WTC11 (cell line): Measurements from ENCODE around the gene ECT2. TPM values are rescaled to one million over a fixed set of nuclear protein-coding genes. Genes with fewer than 3 reads are reported as not detected.

Experiments used
- ARID4B ChIP-seq: sonication (generic); formaldehyde crosslinking; IDR thresholded peaks from 2 replicates; pipeline ENCODE4 v1.8.0; 2023; ENCODE audit warnings: missing genetic modification reagents, mild to moderate bottlenecking, borderline replicate concordance
- ATF1 ChIP-seq: sonication (generic); formaldehyde crosslinking; IDR thresholded peaks from 2 replicates; pipeline ENCODE4 v1.8.1; 2023; ENCODE audit warnings: mild to moderate bottlenecking, moderate library complexity, missing genetic modification reagents
- ATF6 ChIP-seq: sonication (generic); formaldehyde crosslinking; IDR thresholded peaks from 2 replicates; pipeline ENCODE4 v1.8.1; 2023; ENCODE audit warnings: mild to moderate bottlenecking, missing genetic modification reagents
- E2F4 ChIP-seq: sonication (generic); formaldehyde crosslinking; IDR thresholded peaks from 2 replicates; pipeline ENCODE4 v1.8.1; 2022; ENCODE audit warnings: low read depth, mild to moderate bottlenecking, moderate library complexity, missing genetic modification reagents, borderline replicate concordance
- ERG ChIP-seq: fragments of 250-450 bp; sonication (Bioruptor Pico); IDR thresholded peaks from 2 replicates; pipeline ENCODE4 v1.8.0; 2021; ENCODE audit warnings: mild to moderate bottlenecking
- ETV6 ChIP-seq: sonication (generic); formaldehyde crosslinking; IDR thresholded peaks from 2 replicates; pipeline ENCODE4 v1.8.1; 2022; ENCODE audit warnings: mild to moderate bottlenecking, missing genetic modification reagents
- FOXP4 ChIP-seq: sonication (generic); formaldehyde crosslinking; IDR thresholded peaks from 2 replicates; pipeline ENCODE4 v1.8.0; 2022; ENCODE audit warnings: mild to moderate bottlenecking, missing genetic modification reagents
- GRHL2 ChIP-seq: fragments of 250-450 bp; sonication (Bioruptor Pico); IDR thresholded peaks from 2 replicates; pipeline ENCODE4 v1.8.0; 2022; ENCODE audit warnings: mild to moderate bottlenecking, moderate library complexity; ENCODE audit not compliant: insufficient replicate concordance, severe bottlenecking
- IRF1 ChIP-seq: sonication (generic); formaldehyde crosslinking; IDR thresholded peaks from 2 replicates; pipeline ENCODE4 v1.8.0; 2023; ENCODE audit warnings: missing genetic modification reagents
- NFYB ChIP-seq: sonication (generic); formaldehyde crosslinking; conservative IDR thresholded peaks from 2 replicates; pipeline ENCODE4 v1.8.0; 2022; ENCODE audit warnings: low read depth, missing genetic modification reagents
- PREB ChIP-seq: sonication (generic); formaldehyde crosslinking; IDR thresholded peaks from 2 replicates; pipeline ENCODE4 v1.8.1; 2022; ENCODE audit warnings: mild to moderate bottlenecking, missing genetic modification reagents, moderate library complexity, borderline replicate concordance
- RELA ChIP-seq: sonication (generic); formaldehyde crosslinking; IDR thresholded peaks from 2 replicates; pipeline ENCODE4 v1.8.1; 2022; ENCODE audit warnings: missing genetic modification reagents, mild to moderate bottlenecking, borderline replicate concordance
- SMAD4 ChIP-seq: sonication (generic); formaldehyde crosslinking; IDR thresholded peaks from 2 replicates; pipeline ENCODE4 v1.8.0; 2022; ENCODE audit warnings: mild to moderate bottlenecking, missing genetic modification reagents
- SOX15 ChIP-seq: fragments of 250-450 bp; sonication (Bioruptor Pico); IDR thresholded peaks from 2 replicates; pipeline ENCODE4 v1.9.0; 2021; ENCODE audit warnings: mild to moderate bottlenecking
- TCF7 ChIP-seq: sonication (generic); formaldehyde crosslinking; IDR thresholded peaks from 2 replicates; pipeline ENCODE4 v1.8.0; 2022; ENCODE audit warnings: mild to moderate bottlenecking, low read depth, missing genetic modification reagents, moderate library complexity
- TP53 ChIP-seq: sonication (generic); formaldehyde crosslinking; IDR thresholded peaks from 2 replicates; pipeline ENCODE4 v1.8.1; 2023; ENCODE audit warnings: mild to moderate bottlenecking, missing genetic modification reagents
- ZNF423 ChIP-seq: fragments of 250-450 bp; sonication (Bioruptor Pico); IDR thresholded peaks from 2 replicates; pipeline ENCODE4 v2.1.2; 2022; ENCODE audit warnings: mild to moderate bottlenecking, moderate library complexity
- total RNA-seq: library from RNA; stranded (reverse); gene quantifications from 3 replicates; pipeline ENCODE4 v1.2.3, GENCODE V29; 2021

The ECT2 gene
- total RNA-seq, 1 experiment from 2014 or later = 97.7 TPM

- TF ChIP-seq IRF1 (no peak), E2F4 (CRISPR knock-in tag) (no peak), PREB (CRISPR knock-in tag) (no peak), SOX15 (CRISPR knock-in tag) (no peak), TP53 (CRISPR knock-in tag) (no peak), TCF7 (CRISPR knock-in tag) (no peak), NFYB (CRISPR knock-in tag) (no peak), ARID4B (CRISPR knock-in tag) (no peak), ZNF423 (no peak), ETV6 (CRISPR knock-in tag) (no peak), SMAD4 (CRISPR knock-in tag) (no peak), GRHL2 (CRISPR knock-in tag) (no peak), ATF1 (CRISPR knock-in tag) (no peak), RELA (no peak), ERG (CRISPR knock-in tag) (no peak), FOXP4 (CRISPR knock-in tag) (no peak), ATF6 (no peak)
These were observed 96.2 kb downstream of the ECT2 start (continued) for GRCh38 chr3:172846706-172847105.
